ENCODE data around the gene NR2E3.
"Not testable (repeated sequence)": the region's sequence is repeated elsewhere in the genome, so short reads cannot be mapped to it uniquely, and the experiment has no call there.

Gene NR2E3

DNA sequence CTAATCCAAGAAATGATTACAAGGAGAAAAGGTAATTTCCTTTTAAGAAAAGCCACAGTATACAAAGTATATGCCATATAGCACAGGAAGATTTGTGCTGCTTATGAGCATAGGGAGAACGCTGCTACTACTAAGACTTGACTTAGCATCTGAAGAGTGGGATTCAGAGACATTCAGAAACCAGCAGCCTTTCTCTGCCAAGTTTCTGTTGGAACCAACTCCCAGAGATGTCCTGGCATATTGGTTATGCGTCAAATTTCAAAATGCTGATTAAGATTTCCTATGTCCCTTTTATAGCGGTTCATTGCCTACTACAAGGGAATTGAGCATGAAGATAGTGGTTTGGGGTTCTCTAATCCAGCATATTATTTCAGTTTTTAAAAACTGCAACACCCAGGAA is 4.9 kb downstream of the NR2E3 start:
- DNase-seq (ENCODE audit: low read depth, low spot score) = no peak

DNA sequence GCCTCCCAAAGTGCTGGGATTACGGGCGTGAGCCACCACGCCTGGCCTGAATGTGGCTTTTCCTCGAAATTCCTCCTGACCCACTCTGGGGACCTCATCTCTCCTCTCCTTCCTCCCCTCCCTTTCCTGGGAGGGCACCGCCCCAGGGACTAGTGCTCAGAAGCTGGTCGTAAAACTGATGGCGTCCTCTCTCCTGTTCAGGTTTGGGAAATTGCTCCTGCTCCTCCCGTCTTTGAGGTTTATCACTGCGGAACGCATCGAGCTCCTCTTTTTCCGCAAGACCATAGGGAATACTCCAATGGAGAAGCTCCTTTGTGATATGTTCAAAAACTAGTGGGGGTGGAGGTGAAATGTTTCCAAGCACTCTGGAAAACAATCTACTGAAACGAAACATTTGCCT is 7.0 kb downstream of the NR2E3 start:
- no peak for DNase-seq (ENCODE audit: low read depth, low spot score)

DNA sequence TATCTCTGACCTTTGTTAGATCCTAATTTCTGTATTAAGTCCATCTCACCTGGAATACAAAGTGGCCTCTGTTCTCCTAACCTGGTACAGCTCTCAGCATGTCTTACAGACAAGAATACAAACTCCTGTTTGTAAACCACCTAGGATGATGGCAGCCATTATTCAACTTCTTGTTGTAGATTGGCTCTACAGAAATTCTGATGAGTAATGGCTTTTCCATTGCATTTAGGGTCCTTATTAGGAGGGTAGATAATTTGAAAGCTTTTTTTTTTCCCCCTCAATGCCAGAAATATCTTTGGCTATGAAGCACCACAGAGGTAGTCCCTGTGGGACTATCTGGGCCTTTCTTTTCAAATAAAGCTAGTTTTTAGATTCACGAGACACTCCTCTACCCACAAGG is 9.8 kb downstream of the NR2E3 start:
- no peak for DNase-seq (ENCODE audit: low read depth, low spot score)

DNA sequence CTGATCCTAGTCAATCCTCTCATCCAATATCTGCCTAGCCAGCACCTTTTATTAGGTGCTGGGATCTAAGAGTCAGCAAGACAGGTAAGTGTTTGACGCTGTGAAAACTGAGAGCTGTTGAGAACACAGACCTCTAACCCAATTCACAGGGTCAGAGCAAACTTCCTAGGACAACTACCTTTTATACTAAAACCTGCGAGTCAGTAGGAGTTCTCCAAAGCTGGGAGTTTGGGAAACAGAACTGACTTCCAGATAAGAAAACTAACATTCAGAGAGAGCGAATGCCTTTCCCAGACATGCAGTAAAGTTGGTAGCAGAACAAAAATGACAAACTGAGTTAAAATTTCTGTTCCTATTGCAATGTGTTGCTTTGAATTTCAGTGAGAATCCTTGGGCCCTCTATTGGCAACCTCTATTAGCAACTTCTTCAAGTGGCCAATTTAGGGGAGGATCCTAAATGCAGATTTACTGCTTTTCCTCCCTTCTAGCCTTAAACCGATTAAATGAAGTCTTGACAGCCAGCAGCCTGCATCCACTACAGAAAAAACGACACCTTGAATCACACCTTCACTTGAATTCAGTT is 11.3 kb downstream of the NR2E3 start:
- no peak for DNase-seq (ENCODE audit: low read depth, low spot score)

DNA sequence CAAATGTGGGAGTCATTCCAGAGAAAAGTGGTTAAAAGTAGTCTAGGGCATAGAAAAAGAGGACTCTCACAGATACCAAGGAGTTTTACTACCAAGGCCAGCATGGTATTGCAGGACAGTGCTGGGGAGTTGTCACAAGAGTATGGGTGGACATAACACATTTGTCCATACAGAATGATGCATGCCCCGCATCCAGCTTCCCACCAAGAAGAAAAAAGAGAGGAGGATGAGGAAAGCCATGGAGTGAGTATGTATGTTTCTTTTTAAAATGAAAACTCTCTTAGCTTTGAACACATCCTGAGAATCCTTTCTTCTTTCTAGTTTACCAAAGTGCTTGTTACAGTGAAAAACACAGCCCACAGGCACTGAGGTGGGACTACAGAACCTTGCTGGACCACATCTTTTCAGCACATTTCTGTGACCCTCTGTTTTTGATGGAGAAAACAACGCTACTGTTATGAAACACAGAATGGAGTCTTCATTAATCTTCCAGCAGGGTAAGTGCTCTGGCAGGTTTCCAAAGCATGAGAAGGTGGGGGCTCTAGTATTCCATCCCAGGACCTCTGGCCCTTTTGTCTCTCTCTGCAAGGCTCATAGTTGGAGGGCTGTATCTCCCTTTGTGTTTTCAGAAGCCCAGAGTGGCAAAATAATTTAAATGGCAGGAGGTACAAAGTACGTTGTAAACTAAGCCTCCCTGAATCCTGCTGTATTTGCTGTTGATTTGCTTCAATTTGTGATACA is 12.7 kb downstream of the NR2E3 start:
- DNase-seq (ENCODE audit: low read depth, low spot score) = no peak

DNA sequence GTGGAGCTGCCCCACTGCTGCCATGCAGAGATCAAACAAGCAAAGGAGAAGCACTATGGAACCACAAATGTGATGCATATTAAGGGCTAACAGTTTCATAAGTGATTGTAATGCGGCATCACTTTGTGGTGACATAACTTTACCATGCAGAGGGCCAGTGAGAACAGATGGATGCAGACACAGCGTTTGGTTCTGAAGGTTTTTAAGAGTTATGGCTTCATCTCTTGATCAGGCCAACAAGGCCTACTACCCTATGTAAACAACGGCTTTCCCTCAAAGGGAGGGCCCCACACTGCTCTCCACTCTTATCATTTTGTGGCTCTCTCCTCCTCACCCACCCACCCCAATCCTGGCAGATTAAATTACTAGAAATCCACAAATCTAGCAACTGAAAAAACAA is 13.4 kb downstream of the NR2E3 start:
- no peak for DNase-seq (ENCODE audit: low read depth, low spot score)

DNA sequence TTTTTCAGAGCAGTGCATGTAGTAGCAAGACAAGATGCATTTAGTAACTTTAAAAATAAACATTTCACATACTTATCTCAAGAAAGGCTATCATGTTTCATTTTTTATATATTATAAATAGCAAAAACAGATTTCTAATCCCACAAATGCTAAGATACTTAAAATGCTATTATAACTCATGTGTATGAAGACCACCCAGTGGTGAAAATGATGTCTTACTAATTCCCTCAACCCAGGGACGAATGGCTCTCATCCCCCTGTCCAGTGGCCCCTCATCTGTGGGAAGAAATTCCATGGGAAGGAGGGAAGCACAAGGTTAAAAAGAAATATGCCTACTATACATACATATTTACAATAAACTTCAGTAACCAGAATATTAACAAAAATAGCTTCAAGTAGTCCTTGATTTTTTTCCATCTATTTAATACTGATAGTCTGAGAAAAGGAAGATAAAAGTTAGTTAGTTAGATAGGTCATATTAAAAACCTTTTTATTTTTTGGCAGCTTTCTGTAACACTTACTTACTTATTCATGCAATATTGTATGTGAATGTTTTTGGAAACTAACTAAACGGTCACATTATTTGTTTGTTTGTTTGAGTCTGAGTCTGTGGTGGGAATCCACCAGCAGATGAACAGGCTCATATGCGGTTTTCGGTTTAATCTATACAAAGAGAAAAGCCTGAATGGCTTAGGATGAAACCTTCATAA is 14.8 kb downstream of the NR2E3 start:
- no peak for DNase-seq (ENCODE audit: low read depth, low spot score)

DNA sequence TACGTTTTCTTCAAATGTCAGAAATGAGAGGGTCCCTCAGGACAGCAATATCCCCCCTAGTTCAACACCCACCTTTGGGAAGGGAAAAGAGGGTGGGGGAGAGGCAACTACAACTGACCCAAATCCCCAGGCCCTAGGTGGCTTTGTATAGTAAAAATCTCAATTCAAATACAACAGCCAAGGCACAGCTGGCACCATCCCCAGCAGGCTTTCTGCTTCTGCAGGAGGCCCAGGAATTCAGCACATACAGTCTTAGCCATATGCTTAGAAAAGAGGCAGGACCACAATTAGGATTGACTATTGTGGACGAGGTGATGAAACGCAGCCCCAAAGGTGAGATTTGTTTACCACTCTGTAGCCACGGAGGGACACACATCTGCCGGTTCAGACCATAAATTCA is 15.8 kb downstream of the NR2E3 start:
- DNase-seq (ENCODE audit: low read depth, low spot score) = no peak

DNA sequence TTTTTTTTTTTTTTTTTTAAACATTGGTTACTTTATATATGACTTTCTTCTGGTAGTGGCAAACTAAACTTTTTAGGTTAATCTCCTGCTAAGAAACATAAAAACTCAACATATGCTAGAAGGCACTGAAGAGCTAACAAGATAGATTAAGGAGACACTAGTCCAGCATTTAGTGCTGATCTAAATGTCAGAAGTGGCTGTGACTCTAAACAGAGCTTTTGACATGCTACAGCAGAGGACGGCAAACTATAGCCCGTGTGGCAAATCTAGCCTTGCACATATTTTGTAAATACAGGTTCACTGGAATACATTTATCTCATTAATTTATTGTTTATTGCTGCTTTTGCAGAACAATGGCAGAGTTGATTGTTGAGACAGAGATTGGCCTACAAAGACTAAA is 20.6 kb downstream of the NR2E3 start:
- DNase-seq (ENCODE audit: low read depth, low spot score) = no peak

DNA sequence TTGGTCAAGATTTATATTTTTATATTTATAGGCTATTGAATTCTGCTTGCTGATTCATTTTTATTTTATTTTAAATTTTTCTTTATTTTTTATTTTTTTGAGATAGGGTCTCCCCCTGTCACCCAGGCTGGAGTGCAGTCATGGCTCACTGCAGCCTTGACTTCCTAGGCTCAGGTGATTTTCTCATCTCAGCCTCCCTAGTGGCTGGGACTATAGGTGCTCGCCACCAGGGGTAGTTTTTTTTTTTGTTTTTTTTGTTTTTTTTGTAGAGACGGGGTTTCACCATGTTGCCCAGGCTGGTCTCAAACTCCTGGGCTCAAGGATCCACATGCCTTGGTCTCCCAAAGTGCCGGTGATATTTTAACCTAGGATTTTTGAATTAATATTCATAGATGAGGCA is 31.2 kb downstream of the NR2E3 start:
- DNase-seq (ENCODE audit: low read depth, low spot score) = no peak

DNA sequence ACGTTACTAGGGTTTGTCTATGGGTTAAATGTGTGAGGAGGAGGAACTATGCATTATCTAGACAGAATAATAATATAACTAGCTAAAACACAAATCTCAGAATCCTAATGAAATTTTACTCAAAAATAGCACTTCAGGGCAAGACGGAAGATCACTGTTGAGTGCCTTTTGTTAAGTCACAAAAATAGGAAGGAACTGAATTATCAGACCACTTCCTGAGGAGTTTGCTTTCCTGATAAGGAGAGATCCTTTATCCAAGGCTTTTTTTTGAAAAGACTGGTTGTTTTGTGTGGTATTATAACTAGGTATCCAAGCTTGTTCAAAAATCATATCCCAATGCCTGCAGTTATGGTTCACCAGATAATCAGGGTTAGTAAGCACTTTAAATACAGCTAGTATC is 34.6 kb downstream of the NR2E3 start:
- DNase-seq (ENCODE audit: low read depth, low spot score) = no peak

DNA sequence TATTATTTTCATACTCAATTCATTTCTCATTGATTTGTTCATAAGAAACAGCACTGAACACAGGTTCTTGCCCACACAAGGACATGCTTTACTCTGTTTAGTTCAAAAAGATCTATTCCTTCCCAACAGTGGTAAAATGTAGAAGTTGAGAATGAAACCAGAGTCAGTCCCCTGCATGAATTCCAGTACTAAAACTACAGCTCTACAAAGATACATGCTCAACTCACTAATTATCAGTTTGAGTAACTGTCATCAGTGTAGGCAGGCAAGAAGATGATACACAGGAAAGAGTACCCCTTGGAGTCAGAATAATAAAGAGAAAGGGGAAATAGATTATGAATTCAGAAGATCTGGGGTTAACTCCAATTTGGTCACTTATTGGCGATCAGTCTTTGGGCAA is 43.2 kb downstream of the NR2E3 start:
- DNase-seq (ENCODE audit: low read depth, low spot score) = no peak

DNA sequence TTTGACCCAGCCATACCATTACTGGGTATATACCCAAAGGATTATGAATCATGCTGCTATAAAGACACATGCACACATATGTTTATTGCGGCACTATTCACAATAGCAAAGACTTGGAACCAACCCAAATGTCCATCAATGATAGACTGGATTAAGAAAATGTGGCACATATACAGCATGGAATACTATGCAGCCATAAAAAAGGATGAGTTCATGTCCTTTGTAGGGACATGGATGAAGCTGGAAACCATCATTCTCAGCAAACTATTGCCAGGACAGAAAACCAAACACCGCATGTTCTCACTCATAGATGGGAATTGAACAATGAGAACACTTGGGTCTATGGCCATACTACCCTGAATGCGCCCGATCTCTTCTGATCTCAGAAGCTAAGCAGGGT is 47.9 kb downstream of the NR2E3 start:
- not testable (repeated sequence) for DNase-seq (ENCODE audit: low read depth, low spot score)
